ENCODE measurements around the gene ELOVL5.

DNA sequence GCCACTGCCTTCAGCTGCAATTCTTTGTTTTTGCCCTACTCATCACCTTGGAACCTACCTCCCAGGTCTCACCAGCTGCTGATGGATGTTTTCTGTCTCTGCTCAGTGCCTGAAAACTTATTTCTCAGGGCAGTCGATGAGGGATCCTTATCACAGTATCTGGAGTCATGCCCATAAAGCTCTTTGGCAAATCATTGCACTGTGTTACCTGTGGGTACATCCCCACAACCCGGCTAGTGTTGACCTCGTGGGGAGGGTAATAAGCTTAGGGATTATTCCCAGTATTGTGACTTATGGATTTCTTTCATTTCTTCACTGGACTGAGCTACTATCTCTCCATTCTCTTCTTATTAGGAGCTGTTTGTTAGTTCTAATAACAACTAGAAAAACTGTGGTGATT, 91.7 kb downstream of the ELOVL5 start:
- TF ChIP-seq EZH2 (IDR thresholded peaks at IDR 0.05) = no peak
- no peak for TF ChIP-seq POLR2AphosphoS5 (IDR thresholded peaks at IDR 0.05; ENCODE audit: borderline replicate concordance, low read depth, low read length)
